ENCODE data around the gene PIGU. TPM values are rescaled to one million over a fixed set of nuclear protein-coding genes. Genes with fewer than 3 reads are reported as not detected.

The PIGU gene
- total RNA-seq, 1 donor from 2014 or later, result 41.5 TPM

DNA sequence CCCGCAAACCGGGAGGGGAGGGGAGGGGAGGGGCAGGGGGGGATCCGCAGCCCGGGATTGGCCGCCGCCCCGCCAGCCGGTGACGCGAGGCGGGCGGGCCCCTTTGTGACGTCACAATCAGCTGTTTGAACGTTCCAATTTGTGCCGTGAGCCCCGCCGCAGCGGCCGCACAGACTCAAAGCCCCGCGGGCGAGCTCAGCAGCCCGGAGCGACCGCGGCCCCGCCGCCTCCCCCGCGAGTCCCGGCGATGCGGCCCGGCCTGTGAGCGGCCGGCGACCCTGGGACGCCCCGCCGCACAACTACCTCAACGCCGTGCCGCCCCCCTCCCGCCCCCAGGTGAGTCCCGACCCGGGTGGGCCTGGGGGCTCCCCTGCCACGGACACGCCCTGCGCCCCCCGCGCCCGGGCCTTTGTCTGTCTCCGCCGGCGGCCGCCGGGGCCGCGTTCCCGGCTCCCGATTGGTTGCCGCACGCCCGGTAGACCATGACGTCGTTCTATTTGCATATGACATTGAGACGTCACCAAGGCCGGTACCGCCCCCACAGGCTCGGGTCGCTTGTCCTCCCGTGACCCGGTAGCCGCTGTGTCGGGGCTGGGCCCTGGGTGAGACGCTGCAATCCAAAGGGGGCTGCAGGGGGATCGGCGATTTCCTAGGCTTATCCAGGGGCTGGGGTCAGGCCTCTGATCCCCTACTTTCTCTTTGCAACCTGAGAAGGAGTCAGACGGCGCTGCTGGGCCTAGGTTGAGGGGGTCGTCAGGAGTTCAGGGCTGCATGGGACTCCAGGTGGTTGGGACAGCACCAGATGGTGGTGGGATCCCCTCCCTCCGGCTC lies 27.5 kb upstream of the PIGU start, which contains the start of gene TP53INP2:
Gene TP53INP2 (plus strand): TSS at position 168 of the 831 bp plus-strand sequence. CDS start 4,396 bp downstream, outside the sequence.
- Histone ChIP-seq H3K4me1 (peaks cover 5 to 12% of the 10 kb centered on the region in 2 donors), H3K27ac (peak within 1 kb of the TSS; percentile 98 to 99), H3K9me3 (no peaks in the 10 kb centered on the region), H3K36me3 (no peaks in the 10 kb centered on the region), H3K27me3 (no peaks in the 10 kb centered on the region), H3K4me3 (peak within 1 kb of the TSS; percentile 76 to 85)
- intact Hi-C loops (cut with DNase I), result loop anchor here (1.0 to 10.0 kb wide), 7 partner anchors 27 to 1040 kb away; partner anchors contain the start of genes ACSS2, DYNLRB1, EIF2S2 and MAP1LC3A
- DNase-seq (ENCODE audit: low spot score in 2 of 2), result peak; percentile 82 to 97
- TF ChIP-seq, protein P1, sequence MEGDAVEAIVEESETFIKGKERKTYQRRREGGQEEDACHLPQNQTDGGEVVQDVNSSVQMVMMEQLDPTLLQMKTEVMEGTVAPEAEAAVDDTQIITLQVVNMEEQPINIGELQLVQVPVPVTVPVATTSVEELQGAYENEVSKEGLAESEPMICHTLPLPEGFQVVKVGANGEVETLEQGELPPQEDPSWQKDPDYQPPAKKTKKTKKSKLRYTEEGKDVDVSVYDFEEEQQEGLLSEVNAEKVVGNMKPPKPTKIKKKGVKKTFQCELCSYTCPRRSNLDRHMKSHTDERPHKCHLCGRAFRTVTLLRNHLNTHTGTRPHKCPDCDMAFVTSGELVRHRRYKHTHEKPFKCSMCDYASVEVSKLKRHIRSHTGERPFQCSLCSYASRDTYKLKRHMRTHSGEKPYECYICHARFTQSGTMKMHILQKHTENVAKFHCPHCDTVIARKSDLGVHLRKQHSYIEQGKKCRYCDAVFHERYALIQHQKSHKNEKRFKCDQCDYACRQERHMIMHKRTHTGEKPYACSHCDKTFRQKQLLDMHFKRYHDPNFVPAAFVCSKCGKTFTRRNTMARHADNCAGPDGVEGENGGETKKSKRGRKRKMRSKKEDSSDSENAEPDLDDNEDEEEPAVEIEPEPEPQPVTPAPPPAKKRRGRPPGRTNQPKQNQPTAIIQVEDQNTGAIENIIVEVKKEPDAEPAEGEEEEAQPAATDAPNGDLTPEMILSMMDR (IDR thresholded peaks at IDR 0.05), result no peak

GRCh38 chr20:34703424-34704176 lies 26.7 kb upstream of the PIGU start:
- DNase-seq (ENCODE audit: low spot score in 2 of 2), result peak in 1 of 2 donors; percentile 79
- TF ChIP-seq, protein P1 (IDR thresholded peaks at IDR 0.05), result no peak
- peaks cover 5 to 12% of the 10 kb centered on the region in 2 donors for H3K4me1 ChIP-seq
- intact Hi-C loops (cut with DNase I), result loop anchor here (1.0 to 10.0 kb wide), 5 partner anchors 26 to 1041 kb away; partner anchors contain the start of genes EIF2S2, MAP1LC3A, PIGU and RBM39
- H3K27me3 ChIP-seq, result no peaks in the 10 kb centered on the region
- H3K4me3 ChIP-seq, result peak overlapping the region; percentile 76 to 85
- no peaks in the 10 kb centered on the region for H3K36me3 ChIP-seq
- no peaks in the 10 kb centered on the region for H3K9me3 ChIP-seq
- H3K27ac ChIP-seq, result peak overlapping the region; percentile 98 to 99

- intact Hi-C loops (cut with DNase I), result loop anchor here (5.0 to 10.0 kb wide), 2 partner anchors 591 to 1042 kb away; partner anchors contain the start of genes EIF2S2 and RBM39
- no peaks in the 10 kb centered on the region for H3K9me3 ChIP-seq
- TF ChIP-seq, protein P1 (IDR thresholded peaks at IDR 0.05), result no peak
- peaks cover 5 to 12% of the 10 kb centered on the region in 2 donors for H3K4me1 ChIP-seq
- H3K4me3 ChIP-seq, result peak overlapping the region; percentile 76 to 85
- no peaks in the 10 kb centered on the region for H3K27me3 ChIP-seq
- no peak overlapping the region for H3K27ac ChIP-seq
- no peak for DNase-seq (ENCODE audit: low spot score in 2 of 2)
- H3K36me3 ChIP-seq, result no peaks in the 10 kb centered on the region
Measured at GRCh38 chr20:34703061-34703423, 26.1 kb upstream of the PIGU start.

GRCh38 chr20:34701405-34702085 lies 24.7 kb upstream of the PIGU start:
- intact Hi-C loops (cut with DNase I), result loop anchor here (5.0 to 10.0 kb wide), 2 partner anchors 589 to 1043 kb away; partner anchors contain the start of genes EIF2S2 and RBM39
- H3K9me3 ChIP-seq, result no peaks in the 10 kb centered on the region
- no peak overlapping the region for H3K27ac ChIP-seq
- H3K4me1 ChIP-seq, result peaks cover 5 to 12% of the 10 kb centered on the region in 2 donors
- no peaks in the 10 kb centered on the region for H3K27me3 ChIP-seq
- no peaks in the 10 kb centered on the region for H3K36me3 ChIP-seq
- H3K4me3 ChIP-seq, result no peak overlapping the region
- DNase-seq (ENCODE audit: low spot score in 2 of 2), result no peak
- TF ChIP-seq, protein P1 (IDR thresholded peaks at IDR 0.05), result no peak

DNA sequence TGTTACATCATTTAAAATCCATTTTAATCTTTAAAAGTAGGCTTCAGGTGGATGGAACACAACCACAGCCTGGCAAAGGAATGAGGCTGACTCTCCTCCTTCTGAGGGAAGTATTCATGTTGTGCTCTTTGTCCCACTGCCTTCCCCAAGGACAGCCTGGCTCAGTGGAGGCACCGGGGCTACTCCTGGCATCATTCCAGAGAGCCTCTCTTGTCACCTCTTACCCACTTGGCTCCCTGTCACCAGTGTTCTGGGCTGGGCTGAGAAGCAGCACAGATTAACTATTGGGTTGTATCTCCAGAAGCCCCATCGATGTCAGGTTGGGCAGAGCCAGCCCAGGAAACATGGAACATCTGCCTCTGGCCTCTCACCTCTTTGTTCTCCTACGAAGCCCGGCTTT lies 16.5 kb upstream of the PIGU start:
- Histone ChIP-seq H3K4me3 (no peak overlapping the region), H3K27me3 (no peaks in the 10 kb centered on the region), H3K36me3 (no peaks in the 10 kb centered on the region), H3K4me1 (no peaks in the 10 kb centered on the region), H3K9me3 (no peaks in the 10 kb centered on the region), H3K27ac (no peak overlapping the region)
- TF ChIP-seq, protein P1 (IDR thresholded peaks at IDR 0.05), result no peak
- no peak for DNase-seq (ENCODE audit: low spot score in 2 of 2)
- intact Hi-C loops (cut with DNase I), result no loop called here
